Activated CD4-positive, alpha-beta memory T cell treated with anti-CD3 and anti-CD28 coated beads, Interleukin-2, amount 10 ng/mL, durations not matched to agents 7 days and 5 days (primary cell): ENCODE data around the gene BST2. TPM values are rescaled to one million over a fixed set of nuclear protein-coding genes. Genes with fewer than 3 reads are reported as not detected.

Source experiments
- CTCF ChIA-PET: fragments of 350-600 bp; sonication (Branson Sonifier 250); formaldehyde crosslinking; loops from one replicate; lab custom pipeline; 2021; ENCODE audit warnings: antibody characterized with exemption, inconsistent platforms; lab: Charles Lee
- POLR2A ChIA-PET: fragments of 350-600 bp; sonication (Branson Sonifier 250); formaldehyde crosslinking; loops from one replicate; lab custom pipeline; 2021; ENCODE audit warnings: antibody characterized with exemption; lab: Charles Lee
- DNase-seq: peaks from one replicate; pipeline ENCODE4 v3.0.0-alpha.2; 2020
- H3K27ac Mint-ChIP-seq: one replicate; pipeline ENCODE4 v1.8.0; 2021; ENCODE audit warnings: mild to moderate bottlenecking, mixed read lengths
- H3K27me3 Mint-ChIP-seq: one replicate; pipeline ENCODE4 v1.8.0; 2021; ENCODE audit warnings: mixed read lengths
- H3K36me3 Mint-ChIP-seq: one replicate; pipeline ENCODE4 v1.8.0; 2021; ENCODE audit warnings: low read depth, mixed read lengths
- H3K4me1 Mint-ChIP-seq: one replicate; pipeline ENCODE4 v1.8.0; 2021; ENCODE audit warnings: mixed read lengths
- H3K4me3 Mint-ChIP-seq: one replicate; pipeline ENCODE4 v1.8.0; 2021; ENCODE audit warnings: mild to moderate bottlenecking, mixed read lengths
- H3K9me3 Mint-ChIP-seq: one replicate; pipeline ENCODE4 v1.8.0; 2021; ENCODE audit warnings: mixed read lengths
- total RNA-seq, 2 experiments: library from RNA; stranded (reverse); gene quantifications; one replicate each; pipeline ENCODE4 v1.2.3, GENCODE V29; 2021

BST2 gene
- 100 to 1,000 TPM; 288 to 301 TPM for total RNA-seq

- no peaks in the 10 kb centered on the region for H3K9me3 Mint-ChIP-seq
- ChIA-PET POLR2A (interaction anchor here (0.6 to 5.7 kb wide), 16 partner anchors 11 to 821 kb away, joined by 3 to 62 read pairs (median 5); partner anchors contain the start of genes ANO8, BABAM1, CCDC194 and DDA1), CTCF (interaction anchor here (0.9 to 2.8 kb wide), 7 partner anchors 11 to 100 kb away, joined by 3 to 14 read pairs (median 5); partner anchors contain the start of genes CCDC194 and MVB12A)
- peak; percentile 69 for DNase-seq
- H3K4me3 Mint-ChIP-seq, result peak within 1 kb of the TSS; percentile 93
- H3K36me3 Mint-ChIP-seq, result peaks cover 71% of the 10 kb centered on the region
- no peaks in the 10 kb centered on the region for H3K27me3 Mint-ChIP-seq
- peak within 1 kb of the TSS; percentile 98 for H3K27ac Mint-ChIP-seq
- peaks cover 35% of the 10 kb centered on the region for H3K4me1 Mint-ChIP-seq
Observed at GRCh38 chr19:17405250-17406045, at the start of gene BST2. Gene BST2, minus strand, starts transcription at chr19:17405630. Its CDS starts 55 bp downstream, at chr19:17405575.

- H3K9me3 Mint-ChIP-seq, result no peaks in the 10 kb centered on the region
- peaks cover 3% of the 10 kb centered on the region for H3K36me3 Mint-ChIP-seq
- ChIA-PET POLR2A (no interaction called here), CTCF (interaction anchor here (0.6 to 1.5 kb wide), 3 partner anchors 10 to 88 kb away, joined by 3 to 7 read pairs (median 3); no protein-coding TSS in a partner anchor)
- no peak overlapping the region for H3K4me3 Mint-ChIP-seq
- H3K27ac Mint-ChIP-seq, result no peak overlapping the region
- peaks cover 43% of the 10 kb centered on the region for H3K27me3 Mint-ChIP-seq
- no peak for DNase-seq
- peaks cover 16% of the 10 kb centered on the region for H3K4me1 Mint-ChIP-seq
Observed at GRCh38 chr19:17454576-17455071, 49.2 kb upstream of the BST2 start.

- H3K9me3 Mint-ChIP-seq, result no peaks in the 10 kb centered on the region
- CTCF ChIA-PET, result no interaction called here
- H3K4me1 Mint-ChIP-seq, result peaks cover 19% of the 10 kb centered on the region
- H3K4me3 Mint-ChIP-seq, result no peak overlapping the region
- H3K27me3 Mint-ChIP-seq, result peaks cover 41% of the 10 kb centered on the region
- no peak for DNase-seq
- H3K36me3 Mint-ChIP-seq, result peaks cover 3% of the 10 kb centered on the region
- POLR2A ChIA-PET, result no interaction called here
- no peak overlapping the region for H3K27ac Mint-ChIP-seq
Observed at GRCh38 chr19:17451820-17452219, 46.4 kb upstream of the BST2 start.

GRCh38 chr19:17450264-17451075, 45.0 kb upstream of the BST2 start:
- POLR2A ChIA-PET, result no interaction called here
- no peaks in the 10 kb centered on the region for H3K9me3 Mint-ChIP-seq

GRCh38 chr19:17448131-17448967, 42.9 kb upstream of the BST2 start, which contains the start of gene TMEM221:
Gene TMEM221, minus strand, starts transcription at chr19:17448668. Its CDS starts 206 bp downstream, at chr19:17448462.
- Mint-ChIP-seq H3K27me3 (peaks cover 17% of the 10 kb centered on the region), H3K4me1 (peaks cover 19% of the 10 kb centered on the region), H3K9me3 (no peaks in the 10 kb centered on the region), H3K4me3 (no peak within 1 kb of the TSS), H3K27ac (no peak within 1 kb of the TSS), H3K36me3 (peaks cover 3% of the 10 kb centered on the region)
- peak; percentile 52 for DNase-seq
- ChIA-PET POLR2A (no interaction called here), CTCF (interaction anchor here (0.6 to 1.4 kb wide), 8 partner anchors 20 to 411 kb away, joined by 3 to 7 read pairs (median 4); partner anchors contain the start of genes MVB12A and RPL18A)

More at GRCh38 chr19:17450264-17451075, 45.0 kb upstream of the BST2 start:
- CTCF ChIA-PET, result interaction anchor here (0.7 kb wide), 1 partner anchor 26 kb away, joined by 3 read pairs; no protein-coding TSS in a partner anchor
- peaks cover 3% of the 10 kb centered on the region for H3K36me3 Mint-ChIP-seq
- H3K4me3 Mint-ChIP-seq, result no peak overlapping the region
- peaks cover 19% of the 10 kb centered on the region for H3K4me1 Mint-ChIP-seq
- H3K27ac Mint-ChIP-seq, result no peak overlapping the region
- peak; percentile 51 for DNase-seq
- H3K27me3 Mint-ChIP-seq, result peaks cover 30% of the 10 kb centered on the region

GRCh38 chr19:17447704-17448130, 42.3 kb upstream of the BST2 start:
- Mint-ChIP-seq H3K9me3 (no peaks in the 10 kb centered on the region), H3K4me1 (peaks cover 19% of the 10 kb centered on the region), H3K36me3 (peaks cover 3% of the 10 kb centered on the region), H3K27me3 (peaks cover 16% of the 10 kb centered on the region), H3K4me3 (no peak overlapping the region), H3K27ac (no peak overlapping the region)
- DNase-seq, result no peak
- ChIA-PET CTCF (interaction anchor here (0.7 to 1.4 kb wide), 3 partner anchors 20 to 51 kb away, joined by 5 to 7 read pairs (median 5); no protein-coding TSS in a partner anchor), POLR2A (interaction anchor here (0.6 kb wide), 1 partner anchor 14 kb away, joined by 4 read pairs; no protein-coding TSS in a partner anchor)

- peaks cover 3% of the 10 kb centered on the region for H3K9me3 Mint-ChIP-seq
- CTCF ChIA-PET, result interaction anchor here (1.4 kb wide), 1 partner anchor 128 kb away, joined by 3 read pairs; no protein-coding TSS in a partner anchor
Observed at GRCh38 chr19:17445526-17446165, 40.2 kb upstream of the BST2 start.

GRCh38 chr19:17441241-17442021, 36.0 kb upstream of the BST2 start:
- no peak for DNase-seq
- ChIA-PET POLR2A (interaction anchor here (0.8 kb wide), 1 partner anchor 36 kb away, joined by 3 read pairs; the partner anchor contains the start of gene BST2), CTCF (interaction anchor here (0.5 to 1.8 kb wide), 10 partner anchors 8 to 131 kb away, joined by 3 to 13 read pairs (median 4); partner anchors contain the start of gene MVB12A)
- Mint-ChIP-seq H3K27ac (no peak overlapping the region), H3K36me3 (no peaks in the 10 kb centered on the region), H3K9me3 (peaks cover 3% of the 10 kb centered on the region), H3K27me3 (no peaks in the 10 kb centered on the region), H3K4me3 (no peak overlapping the region), H3K4me1 (no peaks in the 10 kb centered on the region)

More at GRCh38 chr19:17445526-17446165, 40.2 kb upstream of the BST2 start:
- Mint-ChIP-seq H3K4me3 (no peak overlapping the region), H3K4me1 (peaks cover 12% of the 10 kb centered on the region), H3K36me3 (peaks cover 3% of the 10 kb centered on the region), H3K27ac (no peak overlapping the region), H3K27me3 (peaks cover 16% of the 10 kb centered on the region)
- POLR2A ChIA-PET, result no interaction called here
- no peak for DNase-seq

GRCh38 chr19:17436874-17437267, 31.4 kb upstream of the BST2 start:
- no peak overlapping the region for H3K4me3 Mint-ChIP-seq
- H3K27ac Mint-ChIP-seq, result no peak overlapping the region
- no peaks in the 10 kb centered on the region for H3K4me1 Mint-ChIP-seq
- no peaks in the 10 kb centered on the region for H3K36me3 Mint-ChIP-seq
- peaks cover 3% of the 10 kb centered on the region for H3K9me3 Mint-ChIP-seq
- ChIA-PET POLR2A (no interaction called here), CTCF (interaction anchor here (2.2 kb wide), 1 partner anchor 29 kb away, joined by 6 read pairs; no protein-coding TSS in a partner anchor)
- no peak for DNase-seq
- no peaks in the 10 kb centered on the region for H3K27me3 Mint-ChIP-seq

GRCh38 chr19:17436094-17436873, 30.9 kb upstream of the BST2 start:
- Mint-ChIP-seq H3K4me3 (no peak overlapping the region), H3K9me3 (peaks cover 2% of the 10 kb centered on the region), H3K27ac (no peak overlapping the region), H3K4me1 (no peaks in the 10 kb centered on the region), H3K27me3 (no peaks in the 10 kb centered on the region), H3K36me3 (no peaks in the 10 kb centered on the region)
- no peak for DNase-seq
- CTCF ChIA-PET, result interaction anchor here (2.2 kb wide), 1 partner anchor 29 kb away, joined by 6 read pairs; no protein-coding TSS in a partner anchor
- POLR2A ChIA-PET, result no interaction called here
